Dermis microvascular lymphatic vessel endothelial cell (primary cell): ENCODE measurements around the gene RASGRF2. TPM values are rescaled to one million over a fixed set of nuclear protein-coding genes. Genes with fewer than 3 reads are reported as not detected.
"Not testable (repeated sequence)": the region's sequence is repeated elsewhere in the genome, so short reads cannot be mapped to it uniquely, and the experiment has no call there.

ENCODE experiments used
- DNase-seq, 2 donors: peaks; one replicate each; pipeline versions ENCODE4 v3.0.0 to v3.0.0-alpha.2; 2010; ENCODE audit warnings: low read depth in 2 of 2
- total RNA-seq: library from RNA; depleted of rRNA; stranded (reverse); fragments of >200 nt; gene quantifications from 2 replicates; pipeline ENCODE4 v1.2.1, GENCODE V29; 2014

The RASGRF2 gene
- total RNA-seq, 1 donor from 2014 or later = 23.2 TPM

DNA sequence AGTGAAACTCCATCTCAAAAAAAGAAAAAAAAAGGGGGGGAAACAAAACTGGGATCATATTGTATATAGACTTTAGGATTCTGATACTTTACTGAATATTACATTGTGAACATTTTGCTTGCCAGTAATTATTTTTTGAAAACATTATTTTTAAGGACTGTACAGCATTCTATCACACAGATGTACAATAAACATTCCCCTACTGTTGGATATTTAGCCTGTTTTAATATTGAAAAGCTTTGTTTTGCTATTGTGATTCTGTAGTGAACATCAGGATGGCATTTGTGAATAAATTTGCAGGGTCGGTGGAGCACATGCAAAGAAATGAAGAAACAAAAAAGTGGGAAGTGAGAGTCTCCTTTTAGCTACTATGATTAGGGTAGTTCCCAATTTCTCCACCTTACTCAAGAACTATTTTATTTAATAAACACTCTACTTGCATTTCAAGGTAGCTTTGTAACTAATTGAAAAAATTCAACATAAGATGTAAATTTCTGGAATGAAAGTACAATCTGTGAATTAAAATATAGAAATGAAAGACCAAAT is 18.7 kb downstream of the RASGRF2 start:
- DNase-seq = no peak

DNA sequence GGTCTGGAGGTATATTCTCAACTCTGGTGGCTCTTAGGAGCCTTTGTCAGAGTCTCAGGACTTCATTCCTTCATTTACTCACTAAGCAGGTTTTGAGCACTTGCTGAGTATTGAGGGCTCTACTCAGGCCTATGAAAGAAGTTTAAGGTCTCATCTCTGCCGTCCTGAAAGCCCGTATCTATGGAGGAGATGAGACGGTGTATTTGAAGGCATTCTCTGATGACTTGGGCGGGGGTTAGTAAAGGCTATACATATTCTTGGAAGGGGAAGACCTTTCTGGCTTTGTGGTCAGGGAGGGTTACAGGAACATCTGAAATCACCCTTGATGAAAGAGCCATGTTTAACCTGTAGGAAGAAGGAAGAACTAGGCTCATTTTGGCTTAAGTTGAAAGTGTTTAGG is 21.9 kb downstream of the RASGRF2 start:
- no peak for DNase-seq

DNA sequence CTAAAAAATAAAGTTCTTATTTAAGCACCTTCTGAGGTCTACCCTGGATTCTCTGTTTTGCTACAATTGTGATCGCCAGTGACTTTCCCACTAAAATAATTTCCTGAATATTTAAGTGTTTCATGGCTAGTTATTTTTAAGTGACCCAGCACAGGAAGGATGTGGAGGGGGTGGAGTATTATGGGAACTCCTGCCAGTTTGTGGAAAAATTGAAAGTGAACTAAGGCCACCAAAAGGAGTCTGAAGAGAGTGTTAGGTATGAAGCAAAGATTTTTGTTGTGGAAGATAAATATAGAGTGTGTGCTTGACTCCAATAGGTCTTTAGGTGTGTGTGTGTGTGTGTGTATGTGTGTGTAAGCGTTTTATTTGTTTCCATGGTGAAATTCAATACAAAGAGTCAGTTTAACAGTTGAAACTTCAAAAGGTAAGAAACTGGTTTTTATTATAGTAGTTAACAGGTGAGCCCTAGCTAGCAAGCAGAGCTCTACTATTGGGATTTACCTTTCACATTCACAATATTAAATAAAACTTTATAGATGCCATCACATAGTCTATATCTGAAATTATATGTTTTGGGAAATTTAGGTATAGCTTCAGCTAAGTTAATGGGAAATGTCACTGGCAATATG is 25.6 kb downstream of the RASGRF2 start:
- DNase-seq = peak; percentile 87 to 88

DNA sequence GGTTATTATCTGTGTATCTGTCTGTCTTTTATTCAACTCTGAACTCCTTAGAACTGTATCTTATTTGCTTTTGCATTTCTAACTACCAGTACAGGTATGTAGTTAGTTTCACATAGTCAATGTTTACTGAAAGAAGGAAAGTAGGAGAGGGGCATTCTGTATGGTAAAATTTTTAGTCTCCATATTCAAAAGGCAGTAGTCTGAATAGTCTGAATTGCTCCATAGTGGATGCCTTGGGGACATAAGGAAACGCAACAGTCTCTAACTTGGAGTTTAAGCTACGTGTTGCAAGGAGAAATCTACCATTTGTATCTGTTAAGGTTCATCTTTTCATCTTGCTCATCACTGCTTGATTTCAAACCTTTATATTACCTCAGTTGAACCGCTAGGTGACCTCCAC is 26.2 kb downstream of the RASGRF2 start:
- DNase-seq = no peak

DNA sequence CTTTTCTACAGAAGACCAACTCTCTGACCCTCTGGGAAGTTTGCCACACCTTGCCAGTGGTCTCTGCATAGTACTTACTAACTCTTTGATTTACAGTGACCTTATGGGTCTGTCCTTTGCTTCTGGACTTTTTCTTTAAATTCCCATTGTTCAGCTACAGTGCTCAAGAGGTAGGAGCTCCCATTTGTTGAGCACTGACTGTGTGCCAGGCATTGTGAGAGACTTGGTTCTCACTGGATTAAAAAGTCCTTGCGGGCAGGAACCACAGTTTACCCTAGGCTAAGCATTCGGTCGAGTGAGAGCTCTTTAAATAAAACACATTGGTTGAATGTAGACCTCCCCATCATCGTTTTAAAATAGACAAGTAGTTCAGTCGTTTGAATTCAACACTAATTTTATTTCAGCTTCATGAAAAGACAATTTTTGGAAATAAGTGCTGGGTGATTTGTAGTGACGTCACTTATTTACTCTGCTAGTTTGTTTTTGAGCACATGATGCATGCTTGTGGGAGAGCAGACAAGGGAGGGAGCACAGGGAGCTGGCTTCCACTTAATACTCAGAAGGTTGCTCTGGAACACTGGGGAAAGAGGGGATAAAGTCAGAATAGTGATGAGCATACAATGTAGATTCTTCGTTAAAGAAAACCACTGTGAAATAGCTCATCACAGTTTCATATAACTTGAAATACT is 27.1 kb downstream of the RASGRF2 start:
- DNase-seq = no peak

DNA sequence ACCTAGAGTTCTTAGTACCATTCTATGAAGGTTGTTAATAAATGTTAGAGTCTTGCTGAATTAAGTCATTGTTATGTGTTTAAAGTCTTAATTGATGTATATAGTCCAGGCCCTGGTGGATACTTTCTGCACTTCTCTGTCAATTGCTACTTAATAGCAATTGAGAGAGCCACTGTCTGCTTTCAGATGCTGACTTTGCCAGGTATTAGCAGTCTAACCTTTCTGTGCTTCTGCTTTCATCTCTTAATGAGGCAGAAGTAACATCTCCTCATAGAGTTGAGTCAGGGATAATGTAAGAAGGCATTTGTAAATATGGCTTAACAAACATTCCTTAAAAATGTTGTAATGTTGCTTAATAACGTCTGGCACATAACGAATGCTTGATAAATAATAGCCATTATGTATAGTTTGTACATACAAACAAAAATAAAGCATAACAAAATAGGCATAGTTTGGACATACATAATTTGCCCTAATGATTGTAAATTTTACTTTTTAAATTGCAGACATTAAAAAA is 28.3 kb downstream of the RASGRF2 start:
- no peak for DNase-seq

DNA sequence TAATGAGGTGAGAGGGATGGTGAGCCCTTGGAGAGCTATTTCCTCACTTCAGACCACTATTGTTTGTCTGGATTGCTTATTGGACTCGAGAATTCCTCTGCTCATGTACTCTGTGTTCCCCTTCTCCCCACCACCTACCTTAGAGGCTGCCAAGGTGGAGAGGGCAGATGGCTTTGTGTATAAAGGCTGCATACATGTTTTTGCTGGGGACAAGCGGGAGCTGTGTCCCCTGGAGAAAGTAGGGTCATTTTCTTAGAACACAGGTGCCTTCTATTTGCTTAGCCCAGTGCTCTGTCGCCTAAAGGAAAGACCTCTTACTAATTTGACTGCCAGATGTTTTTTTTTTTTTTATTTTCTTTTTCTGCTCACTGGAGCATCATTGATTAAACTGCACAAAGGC is 29.7 kb downstream of the RASGRF2 start:
- no peak for DNase-seq

DNA sequence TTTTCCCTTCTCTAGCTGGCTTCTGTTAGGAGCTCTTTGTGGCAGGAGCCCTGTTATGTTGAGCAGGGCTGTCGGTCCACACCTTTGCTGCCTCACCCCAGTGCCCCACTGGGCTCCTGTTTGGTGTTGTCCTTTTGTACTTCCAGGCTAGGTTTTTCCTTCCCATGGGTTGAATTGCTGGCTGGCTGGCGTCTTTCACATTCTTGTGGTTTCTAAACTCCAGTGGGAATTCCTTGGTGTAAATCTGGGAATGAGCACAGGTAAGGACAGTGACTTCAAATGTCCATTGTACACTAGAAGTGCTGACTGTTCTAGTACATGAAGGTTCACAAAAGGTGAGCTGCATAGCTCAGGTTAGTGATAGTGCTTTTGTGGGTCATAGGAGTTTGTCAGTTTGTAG is 30.4 kb downstream of the RASGRF2 start:
- no peak for DNase-seq

DNA sequence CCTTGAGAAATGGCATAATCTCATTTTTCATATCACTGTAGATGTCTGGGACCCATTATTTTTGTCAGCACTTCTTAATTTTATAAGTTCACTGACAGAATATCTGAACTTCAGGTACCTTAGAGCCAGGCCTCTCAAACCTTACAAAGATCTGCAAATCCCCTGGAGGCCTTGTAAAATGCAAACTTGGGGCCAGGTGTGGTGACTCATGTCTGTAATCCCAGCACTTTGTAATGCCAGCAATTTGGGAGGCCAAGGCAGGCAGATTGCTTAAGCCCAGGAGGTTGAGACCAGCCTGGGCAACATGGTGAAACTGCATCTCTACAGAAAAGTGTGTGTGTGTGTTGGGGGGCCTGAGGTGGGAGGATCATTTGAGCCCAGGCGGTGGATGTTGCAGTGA is 30.8 kb downstream of the RASGRF2 start:
- no peak for DNase-seq

DNA sequence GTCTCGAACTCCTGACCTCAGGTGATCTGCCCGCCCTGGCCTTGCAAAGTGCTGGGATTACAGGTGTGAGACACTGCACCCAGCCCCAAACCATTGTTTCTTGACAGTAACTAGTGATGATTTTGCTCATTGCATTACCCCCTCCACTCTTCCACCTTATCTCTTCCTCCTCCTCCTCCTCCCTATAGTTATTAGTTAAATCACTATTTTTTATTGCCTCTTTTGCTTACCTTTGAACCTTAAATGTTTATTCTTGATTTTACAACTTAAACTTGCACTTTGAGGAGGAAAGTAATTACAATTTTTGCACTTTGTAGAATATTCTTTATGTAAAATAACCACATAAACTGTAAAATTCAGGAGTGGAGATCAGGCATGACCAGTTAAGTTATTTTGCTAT is 35.7 kb downstream of the RASGRF2 start:
- DNase-seq = no peak

DNA sequence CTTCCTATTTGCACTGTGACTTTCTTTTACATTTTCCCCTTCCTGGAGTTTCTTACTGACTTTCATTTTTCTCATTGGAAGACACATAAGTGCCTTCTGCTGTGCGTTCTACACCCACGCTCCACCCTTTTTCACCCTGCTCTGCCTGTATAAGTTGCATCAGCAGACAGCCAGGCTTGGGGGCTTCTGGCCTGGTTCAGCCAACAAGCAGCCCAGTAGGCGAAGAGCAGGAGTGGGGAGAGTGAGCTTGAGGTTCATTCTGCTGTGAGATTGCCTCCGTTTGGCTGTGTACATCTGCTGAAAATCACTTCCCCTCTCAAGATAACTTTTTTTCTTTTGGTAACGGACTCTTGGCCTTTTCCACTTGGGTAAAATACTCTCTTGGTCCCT is 38.4 kb downstream of the RASGRF2 start:
- DNase-seq = no peak

DNA sequence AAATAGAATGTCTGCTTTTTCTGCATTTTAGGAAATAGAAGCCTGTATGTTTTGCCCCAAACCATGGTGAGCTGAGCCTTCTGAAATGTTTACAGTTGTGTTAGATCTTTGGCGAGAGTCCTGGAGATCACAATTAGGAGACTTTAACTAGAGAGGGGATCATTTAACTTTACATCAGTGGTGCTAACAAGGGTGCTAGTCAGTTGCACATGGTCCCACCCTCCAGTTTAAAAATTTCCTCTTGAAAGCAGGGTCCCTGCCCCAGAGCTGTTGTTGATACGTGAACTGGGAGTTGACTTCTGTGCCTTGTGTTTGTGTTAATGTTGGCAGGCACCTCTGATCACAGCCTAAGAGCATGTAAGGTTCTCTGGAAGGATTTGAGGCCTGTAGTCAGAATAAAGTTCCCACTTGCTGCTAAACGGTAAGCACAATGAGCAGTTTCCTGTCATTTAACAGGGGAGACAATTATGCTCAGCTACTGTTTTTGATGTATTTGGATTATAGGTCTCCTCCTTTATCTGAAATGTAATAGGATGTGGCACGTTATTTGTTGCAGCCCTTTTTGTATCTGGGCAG is 43.7 kb downstream of the RASGRF2 start:
- DNase-seq = peak in 1 of 2 donors; percentile 6

DNA sequence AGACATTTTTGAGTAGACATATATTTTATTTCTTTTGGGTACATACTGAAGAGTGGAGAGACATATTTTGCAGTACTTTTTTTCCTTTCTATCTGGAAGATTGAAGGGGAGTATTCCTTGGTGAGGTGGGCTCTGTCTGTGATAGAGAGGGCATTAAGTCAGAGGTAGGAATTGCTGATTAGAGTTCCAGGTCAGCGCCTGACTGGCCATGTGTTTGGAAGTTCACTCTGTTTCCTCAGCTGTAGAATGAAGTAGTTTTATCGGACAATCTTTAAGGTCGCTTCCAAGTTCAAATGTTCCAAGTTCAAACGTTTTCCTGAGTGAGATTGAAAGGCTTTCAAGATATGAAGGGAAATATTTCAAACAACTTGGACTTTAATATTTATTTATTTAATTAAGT is 45.5 kb downstream of the RASGRF2 start:
- DNase-seq = no peak

DNA sequence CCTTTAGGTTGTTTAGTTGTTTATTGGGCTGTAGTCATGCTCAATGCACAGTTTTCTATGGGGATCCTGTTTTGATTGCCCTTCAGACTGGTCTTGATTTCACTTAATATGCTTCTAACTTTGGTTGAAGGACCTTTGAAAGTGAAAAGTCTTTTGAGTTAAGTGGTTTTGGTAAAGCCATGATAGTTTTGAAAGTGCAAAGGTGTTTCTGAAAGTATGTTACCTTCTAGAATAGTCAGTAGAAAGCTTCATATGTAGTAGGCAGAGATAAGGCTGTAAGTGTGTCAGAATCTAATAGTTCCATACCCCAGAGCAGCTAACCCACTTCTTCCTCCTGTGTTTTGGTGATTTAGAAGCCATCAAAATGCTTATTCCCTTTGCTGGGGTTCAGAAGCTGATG is 46.1 kb downstream of the RASGRF2 start:
- no peak for DNase-seq

DNA sequence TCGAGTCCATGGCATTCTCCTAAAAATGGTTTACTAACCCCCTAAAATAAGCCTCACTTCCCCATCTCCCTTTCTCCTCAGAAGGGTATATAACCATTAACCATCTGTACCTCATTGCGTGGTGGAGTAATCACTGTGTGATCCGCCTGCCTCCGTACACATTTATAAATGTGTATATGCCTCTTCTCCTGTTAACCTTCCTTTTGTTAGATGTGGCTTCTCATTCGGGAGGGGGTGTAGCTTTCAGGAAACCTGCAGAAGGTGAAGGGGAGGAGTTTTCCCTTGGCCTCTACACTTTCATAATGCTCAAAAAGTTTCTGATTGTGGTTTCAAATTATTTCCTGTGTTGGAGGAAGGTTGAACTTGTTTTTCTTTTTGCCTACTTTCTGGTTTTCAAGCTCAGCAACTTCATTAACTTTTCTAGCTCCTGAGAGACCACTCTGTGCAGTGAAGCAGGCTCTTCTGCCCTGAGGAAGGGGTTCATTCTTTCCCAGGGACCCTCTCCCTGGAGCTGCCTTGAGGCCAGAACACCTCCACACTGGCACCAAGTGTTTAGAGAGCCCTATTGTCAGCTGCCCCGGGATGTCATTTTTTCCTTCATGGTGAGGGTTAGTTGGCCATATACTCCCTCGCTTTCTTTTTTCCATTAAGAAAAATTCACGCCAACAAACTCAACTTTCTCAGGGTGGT is 46.9 kb downstream of the RASGRF2 start:
- DNase-seq = no peak

DNA sequence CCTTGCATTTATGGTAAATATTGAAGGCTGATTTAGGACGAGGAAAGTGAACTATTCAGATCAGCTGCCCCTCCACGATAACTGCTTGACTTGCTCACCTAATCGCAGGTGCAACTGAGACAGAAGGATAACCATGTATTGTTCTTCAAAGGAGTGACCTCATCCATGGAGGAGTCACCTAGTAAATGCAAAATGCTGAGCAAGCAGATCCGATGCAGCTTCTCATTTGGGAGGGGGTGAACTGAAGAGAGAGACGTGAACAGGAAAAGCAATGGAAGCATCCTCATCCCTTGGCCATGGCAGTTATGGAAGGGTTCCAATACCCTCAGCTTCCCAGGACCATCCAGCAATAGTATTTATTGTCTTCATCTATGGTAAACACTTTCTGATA is 47.5 kb downstream of the RASGRF2 start:
- no peak for DNase-seq

DNA sequence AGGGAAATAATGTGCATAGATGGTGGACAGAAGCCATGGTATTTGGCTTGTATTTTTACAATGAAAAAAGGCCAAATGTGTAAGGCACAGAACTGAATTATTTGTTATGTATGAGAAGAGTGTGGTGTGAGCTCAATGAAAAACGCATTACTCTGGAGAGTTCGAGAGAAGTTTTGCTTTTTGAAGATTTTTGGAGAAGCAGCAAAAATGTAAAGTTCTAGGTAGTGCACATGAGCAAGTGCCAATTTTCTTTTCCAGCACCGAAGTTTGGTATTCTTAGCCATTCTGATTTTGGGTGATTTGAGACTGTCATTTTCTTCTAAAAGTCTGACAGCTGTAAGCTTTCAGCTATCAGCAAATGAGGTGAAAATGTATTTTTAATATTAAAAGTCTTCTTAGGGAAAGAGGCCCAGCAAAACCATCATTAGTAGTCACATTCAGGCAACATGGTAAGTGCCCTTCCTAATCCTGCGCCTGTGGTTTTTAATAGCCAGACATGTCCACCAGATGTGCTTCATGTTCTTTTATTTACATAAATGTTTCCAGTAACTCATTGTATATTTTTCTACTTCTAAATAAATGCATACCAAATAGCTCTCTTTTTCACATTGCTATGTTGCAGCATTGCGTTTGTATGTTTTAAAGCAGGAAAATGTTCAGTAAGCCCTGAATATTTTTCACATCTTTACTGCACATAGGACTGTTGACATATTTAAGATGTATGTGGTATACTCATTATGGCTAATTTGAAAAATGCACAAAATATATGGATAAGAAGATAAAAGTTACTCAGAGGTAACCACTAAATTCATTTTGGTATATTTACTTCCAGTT is 50.4 kb downstream of the RASGRF2 start:
- DNase-seq = no peak

DNA sequence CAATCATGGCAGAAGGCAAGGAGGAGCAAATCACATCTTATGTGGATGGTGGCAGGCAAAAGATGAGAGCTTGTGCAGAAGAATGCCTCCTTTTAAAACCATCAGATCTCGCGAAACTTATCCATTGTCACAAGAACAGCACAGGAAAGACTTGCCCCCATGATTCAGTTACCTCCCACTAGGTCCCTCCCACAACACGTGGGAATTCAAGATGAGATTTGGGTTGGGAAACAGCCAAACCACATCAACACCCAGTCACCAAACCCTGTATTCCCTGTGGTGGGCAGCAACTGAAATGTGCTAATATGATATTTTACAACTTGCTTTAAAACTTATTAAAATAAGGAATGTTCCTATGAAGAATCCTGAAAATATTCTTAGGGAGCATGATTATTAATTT is 54.2 kb downstream of the RASGRF2 start:
- no peak for DNase-seq

DNA sequence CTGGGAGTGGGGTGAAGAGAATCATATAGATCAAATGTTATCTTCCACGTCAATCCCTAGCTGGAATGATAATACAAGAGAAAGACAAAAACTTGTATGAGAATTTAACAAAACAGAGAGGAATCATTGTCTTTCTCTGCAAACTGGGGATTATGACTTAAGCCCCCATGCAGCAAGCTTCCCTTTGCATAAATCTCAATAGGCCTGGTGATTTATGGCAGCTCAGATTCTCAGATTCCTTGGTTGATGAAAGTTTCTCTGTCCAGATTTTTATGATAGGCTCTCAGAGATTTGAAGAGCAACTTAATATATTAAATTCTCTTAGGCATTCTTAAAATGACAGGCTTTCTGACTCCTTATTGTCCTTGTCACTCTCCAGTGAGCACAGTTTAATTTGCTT is 56.0 kb downstream of the RASGRF2 start:
- no peak for DNase-seq

DNA sequence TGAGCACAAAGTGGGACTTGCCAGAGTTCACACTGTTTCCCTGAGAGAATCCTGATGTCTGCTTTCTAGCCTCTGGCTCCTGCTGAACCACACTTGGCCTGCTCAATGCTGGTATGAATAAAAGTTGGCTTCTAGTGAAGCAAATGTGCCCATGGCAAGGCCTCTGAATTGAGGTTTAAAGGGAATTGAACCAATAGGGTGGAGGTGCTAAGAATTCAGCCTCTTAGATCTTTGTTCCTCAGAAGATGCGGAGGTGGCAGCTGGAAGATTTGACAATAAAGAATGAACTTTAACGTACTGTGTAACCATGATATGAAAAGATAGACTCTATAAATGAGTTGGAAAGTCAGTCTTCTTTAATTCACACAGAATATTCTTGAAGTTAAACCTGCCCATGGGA is 57.2 kb downstream of the RASGRF2 start:
- DNase-seq = no peak

DNA sequence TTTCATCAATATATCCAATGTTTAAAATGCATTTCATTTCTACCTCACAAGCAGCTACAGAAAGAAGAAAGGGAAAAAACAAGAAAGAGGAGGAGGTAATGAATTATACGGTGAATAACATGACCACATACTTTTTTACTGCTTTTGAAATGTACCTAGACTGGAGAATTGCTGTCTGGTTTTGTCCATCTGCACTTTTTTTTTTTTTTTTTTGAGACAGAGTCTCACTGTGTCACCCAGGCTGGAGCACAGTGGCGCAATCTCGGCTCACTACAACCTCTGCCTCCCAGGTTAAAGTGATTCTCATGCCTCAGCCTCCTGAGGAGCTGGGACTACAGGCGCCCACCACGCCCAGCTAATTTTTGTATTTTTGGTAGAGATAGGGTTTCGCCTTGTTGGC is 58.4 kb downstream of the RASGRF2 start:
- not testable (repeated sequence) for DNase-seq
